SKM-1 treated with dmso at 0.1 percent for 144 hours (cell line): ENCODE data around the gene CCDC188.

Experiments used
- DNase-seq: peaks from one replicate; lab custom pipeline; 2025; ENCODE audit not compliant: unreplicated experiment; lab: John Stamatoyannopoulos, UW

The CCDC188 gene

GRCh38 chr22:20149257-20150250 is 1.3 kb downstream of the CCDC188 start:
- DNase-seq = no peak

GRCh38 chr22:20148414-20148813 is 2.4 kb downstream of the CCDC188 start:
- DNase-seq = no peak

GRCh38 chr22:20147237-20147988 is 3.4 kb downstream of the CCDC188 start:
- no peak for DNase-seq

GRCh38 chr22:20146777-20147176 is 4.1 kb downstream of the CCDC188 start:
- DNase-seq = no peak

- no peak for DNase-seq
Measured at GRCh38 chr22:20145832-20146223, 5.0 kb downstream of the CCDC188 start.

GRCh38 chr22:20145206-20145831 is 5.5 kb downstream of the CCDC188 start:
- no peak for DNase-seq

GRCh38 chr22:20143883-20144665 is 6.8 kb downstream of the CCDC188 start:
- DNase-seq = no peak

- DNase-seq = no peak
Measured at GRCh38 chr22:20142711-20143621, 7.9 kb downstream of the CCDC188 start.

GRCh38 chr22:20141186-20142077 is 9.4 kb downstream of the CCDC188 start:
- DNase-seq = no peak

- no peak for DNase-seq
Measured at GRCh38 chr22:20140521-20140964, 10.3 kb downstream of the CCDC188 start.

- no peak for DNase-seq
Measured at GRCh38 chr22:20140107-20140445, 10.8 kb downstream of the CCDC188 start.

- no peak for DNase-seq
Measured at GRCh38 chr22:20139391-20140106, 11.3 kb downstream of the CCDC188 start.

- DNase-seq = no peak
Measured at GRCh38 chr22:20138868-20139267, 12.0 kb downstream of the CCDC188 start.

GRCh38 chr22:20138417-20138738 is 12.5 kb downstream of the CCDC188 start:
- no peak for DNase-seq

- no peak for DNase-seq
Measured at GRCh38 chr22:20137671-20138416, 13.0 kb downstream of the CCDC188 start.

- no peak for DNase-seq
Measured at GRCh38 chr22:20137113-20137512, 13.7 kb downstream of the CCDC188 start.

GRCh38 chr22:20136603-20136873 is 14.3 kb downstream of the CCDC188 start:
- DNase-seq = no peak
